GM10248 (cell line): Measurements from ENCODE around the gene C3orf20.

Source experiments
- CTCF ChIA-PET: fragments of 300-600 bp; sonication (Branson Sonifier 250); formaldehyde crosslinking; extraction: SDS; loops from one replicate; lab custom pipeline; 2021; ENCODE audit warnings: antibody characterized with exemption; lab: Yijun Ruan, JAX
- POLR2A ChIA-PET: fragments of 350-650 bp; sonication (Branson Sonifier 250); formaldehyde crosslinking; extraction: SDS; loops from one replicate; lab custom pipeline; 2020; ENCODE audit warnings: antibody characterized with exemption; lab: Yijun Ruan, JAX
- DNase-seq: peaks from one replicate; pipeline ENCODE4 v3.0.0; 2012; ENCODE audit errors: extremely low spot score
- CTCF ChIP-seq: IDR thresholded peaks from 2 replicates; pipeline ENCODE4 v1.5.1; 2012; ENCODE audit warnings: mild to moderate bottlenecking, low read depth; ENCODE audit errors: extremely low read depth, missing control alignments, control extremely low read depth

C3orf20 gene

GRCh38 chr3:14791343-14791945 lies 116.5 kb downstream of the C3orf20 start:
- CTCF ChIA-PET = interaction anchor here (1.0 to 4.7 kb wide), 10 partner anchors 10 to 159 kb away, joined by 3 to 59 read pairs (median 3); no protein-coding TSS in a partner anchor
- POLR2A ChIA-PET = no interaction called here
- peak; percentile 74 for TF ChIP-seq CTCF
- DNase-seq = peak; percentile 78

GRCh38 chr3:14792691-14793121 lies 117.8 kb downstream of the C3orf20 start:
- no peak for DNase-seq
- CTCF ChIA-PET = interaction anchor here (4.1 to 4.7 kb wide), 2 partner anchors 11 to 128 kb away, joined by 36 to 59 read pairs; no protein-coding TSS in a partner anchor
- POLR2A ChIA-PET = no interaction called here
- no peak for TF ChIP-seq CTCF

- ChIA-PET POLR2A (no interaction called here), CTCF (interaction anchor here (1.1 to 4.7 kb wide), 4 partner anchors 12 to 589 kb away, joined by 3 to 59 read pairs (median 20); no protein-coding TSS in a partner anchor)
- DNase-seq = no peak
- no peak for TF ChIP-seq CTCF
These were observed 118.4 kb downstream of the C3orf20 start for GRCh38 chr3:14793126-14793857.

- ChIA-PET POLR2A (no interaction called here), CTCF (interaction anchor here (1.1 to 5.1 kb wide), 5 partner anchors 12 to 590 kb away, joined by 3 to 59 read pairs (median 25); no protein-coding TSS in a partner anchor)
- TF ChIP-seq CTCF = no peak
- no peak for DNase-seq
These were observed 118.9 kb downstream of the C3orf20 start for GRCh38 chr3:14793858-14794234.

GRCh38 chr3:14794435-14794834 lies 119.5 kb downstream of the C3orf20 start:
- ChIA-PET POLR2A (no interaction called here), CTCF (interaction anchor here (1.3 to 5.1 kb wide), 4 partner anchors 10 to 127 kb away, joined by 3 to 59 read pairs (median 15); no protein-coding TSS in a partner anchor)
- no peak for TF ChIP-seq CTCF
- no peak for DNase-seq

GRCh38 chr3:14795996-14796395 lies 121.1 kb downstream of the C3orf20 start:
- no peak for DNase-seq
- TF ChIP-seq CTCF = no peak
- POLR2A ChIA-PET = no interaction called here
- CTCF ChIA-PET = interaction anchor here (1.1 to 5.1 kb wide), 5 partner anchors 12 to 130 kb away, joined by 3 to 25 read pairs (median 5); no protein-coding TSS in a partner anchor
